GM23248 (cell line): ENCODE results near the gene MAP3K5.

Source experiments
- EZH2 ChIP-seq: fragments of 200-600 bp; sonication (generic); IDR thresholded peaks from 2 replicates; pipeline ENCODE4 v1.6.1; 2018; ENCODE audit warnings: antibody characterized with exemption, mild to moderate bottlenecking; ENCODE audit not compliant: insufficient read depth, poor library complexity, severe bottlenecking
- EZH2phosphoT487 ChIP-seq: fragments of 200-600 bp; sonication (generic); IDR thresholded peaks from 2 replicates; pipeline ENCODE4 v1.6.1; 2018; ENCODE audit warnings: antibody characterized with exemption, moderate library complexity, mild to moderate bottlenecking, low read depth; ENCODE audit not compliant: insufficient read depth

GRCh38 chr6:136792095-136792409, 225 bp downstream of the MAP3K5 start:
- TF ChIP-seq EZH2phosphoT487 (no peak), EZH2 (no peak)
